ENCODE measurements around the gene AP1M1. TPM values are rescaled to one million over a fixed set of nuclear protein-coding genes. Genes with fewer than 3 reads are reported as not detected.

The AP1M1 gene
- total and polyA plus RNA-seq, 2 of the 4 experiments (the other 2 are of a cell fraction), result 85.1 to 99.1 TPM

- Histone ChIP-seq H3K4ac (ENCODE audit: low read depth, low read length) (no peak overlapping the region), H3K14ac (replicated peaks; ENCODE audit: low read depth, low read length) (no peak overlapping the region), H4K5ac (ENCODE audit: low read depth, low read length) (no peak overlapping the region), H3K23ac (ENCODE audit: low read depth, low read length) (no peak overlapping the region), H4K20me1 (ENCODE audit: insufficient read depth, low read length) (peaks cover 5% of the 10 kb centered on the region; the same call in 1 of the 2 replicates), H2BK5ac (ENCODE audit: low read depth, low read length, poor library complexity, severe bottlenecking) (no peak overlapping the region), H3K36me3 (ENCODE audit: control insufficient read depth, insufficient read depth, low read length) (peaks cover 71% of the 10 kb centered on the region), H3K9me1 (ENCODE audit: insufficient read depth, low read length) (no peaks in the 10 kb centered on the region; the same call in 1 of the 2 replicates), H3K4me3 (ENCODE audit: insufficient read depth, low read depth, low read length) (no peak overlapping the region), H2AK5ac (ENCODE audit: low read depth, low read length) (no peak overlapping the region), H4K8ac (ENCODE audit: low read depth in 2 of 2, low read length in 2 of 2) (no peak overlapping the region), H2BK120ac (ENCODE audit: low read depth, low read length) (no peak overlapping the region), H3K4me1 (ENCODE audit: control insufficient read depth, insufficient read depth, low read length) (no peaks in the 10 kb centered on the region), H3K18ac (ENCODE audit: low read depth, low read length) (no peak overlapping the region), H2AK9ac (replicated peaks; ENCODE audit: low read depth, low read length, poor library complexity) (peak overlapping the region; percentile 28), H3K9me3 (ENCODE audit: control insufficient read depth, insufficient read depth, low read length) (no peaks in the 10 kb centered on the region), H2BK20ac (ENCODE audit: low read depth, low read length) (no peak overlapping the region), H3K9ac (ENCODE audit: low read depth, low read length) (no peak overlapping the region), H3K79me1 (ENCODE audit: low read depth in 1 of 2, low read length in 2 of 2) (peaks cover 11 to 15% of the 10 kb centered on the region in 2 experiments; a peak in 3 of 4 replicates), H3K4me2 (ENCODE audit: low read depth, low read length) (no peak overlapping the region), H4K91ac (ENCODE audit: insufficient read depth, low read depth, low read length) (no peak overlapping the region), H3K56ac (ENCODE audit: extremely low read depth, insufficient read depth, low read length) (no peak overlapping the region), H2BK15ac (ENCODE audit: low read depth, low read length) (no peak overlapping the region), H3K27me3 (ENCODE audit: control insufficient read depth, insufficient read depth, low read length) (no peaks in the 10 kb centered on the region), H3K27ac (ENCODE audit: insufficient read depth, low read length) (no peak overlapping the region), H2AFZ (replicated peaks; ENCODE audit: low read length, poor library complexity) (no peak overlapping the region)
- in situ Hi-C loops (cut with MboI; ENCODE audit: low sequenced_read_pairs), result no loop called here
- intact Hi-C loops (cut with micrococcal nuclease), result no loop called here
- BruUV-seq (replicated peaks), result no TSS peak
- POLR2A ChIA-PET (ENCODE audit: unreplicated experiment), result no interaction called here
- dilution Hi-C loops (cut with HindIII; ENCODE audit: low sequenced_read_pairs, unreplicated experiment), result no loop called here
- TF ChIP-seq SMC3 (IDR thresholded peaks at IDR 0.05; ENCODE audit: low read depth, low read length) (no peak), RFX5 (IDR thresholded peaks at IDR 0.05; ENCODE audit: low read depth, low read length) (no peak), MXI1 (IDR thresholded peaks at IDR 0.05; ENCODE audit: borderline replicate concordance, low read depth, low read length) (no peak)
- TF ChIP-seq, protein P1, sequence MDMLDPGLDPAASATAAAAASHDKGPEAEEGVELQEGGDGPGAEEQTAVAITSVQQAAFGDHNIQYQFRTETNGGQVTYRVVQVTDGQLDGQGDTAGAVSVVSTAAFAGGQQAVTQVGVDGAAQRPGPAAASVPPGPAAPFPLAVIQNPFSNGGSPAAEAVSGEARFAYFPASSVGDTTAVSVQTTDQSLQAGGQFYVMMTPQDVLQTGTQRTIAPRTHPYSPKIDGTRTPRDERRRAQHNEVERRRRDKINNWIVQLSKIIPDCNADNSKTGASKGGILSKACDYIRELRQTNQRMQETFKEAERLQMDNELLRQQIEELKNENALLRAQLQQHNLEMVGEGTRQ (IDR thresholded peaks at IDR 0.05; ENCODE audit: low read depth, low read length), result no peak
- TF ChIP-seq, protein P2, sequence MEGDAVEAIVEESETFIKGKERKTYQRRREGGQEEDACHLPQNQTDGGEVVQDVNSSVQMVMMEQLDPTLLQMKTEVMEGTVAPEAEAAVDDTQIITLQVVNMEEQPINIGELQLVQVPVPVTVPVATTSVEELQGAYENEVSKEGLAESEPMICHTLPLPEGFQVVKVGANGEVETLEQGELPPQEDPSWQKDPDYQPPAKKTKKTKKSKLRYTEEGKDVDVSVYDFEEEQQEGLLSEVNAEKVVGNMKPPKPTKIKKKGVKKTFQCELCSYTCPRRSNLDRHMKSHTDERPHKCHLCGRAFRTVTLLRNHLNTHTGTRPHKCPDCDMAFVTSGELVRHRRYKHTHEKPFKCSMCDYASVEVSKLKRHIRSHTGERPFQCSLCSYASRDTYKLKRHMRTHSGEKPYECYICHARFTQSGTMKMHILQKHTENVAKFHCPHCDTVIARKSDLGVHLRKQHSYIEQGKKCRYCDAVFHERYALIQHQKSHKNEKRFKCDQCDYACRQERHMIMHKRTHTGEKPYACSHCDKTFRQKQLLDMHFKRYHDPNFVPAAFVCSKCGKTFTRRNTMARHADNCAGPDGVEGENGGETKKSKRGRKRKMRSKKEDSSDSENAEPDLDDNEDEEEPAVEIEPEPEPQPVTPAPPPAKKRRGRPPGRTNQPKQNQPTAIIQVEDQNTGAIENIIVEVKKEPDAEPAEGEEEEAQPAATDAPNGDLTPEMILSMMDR (conservative IDR thresholded peaks at IDR 0.05; ENCODE audit: low read depth, low read length), result no peak
- CTCF ChIA-PET, result no interaction called here
- WGBS, 2 experiments (ENCODE audit: extremely low coverage in 2 of 2, insufficient read length in 1 of 2), result 100% methylated on average over 3 of the region's 19 CpGs; no CpG with 5 or more reads in 1 of the 2 experiments
- ATAC-seq (ENCODE audit: low read depth) (no peak), DNase-seq (no peak)
Measured at GRCh38 chr19:16233081-16233776, 35.5 kb downstream of the AP1M1 start.

Data from IMR-90 (cell line).